HepG2 (cell line): ENCODE data around the gene TSSK2. TPM values are rescaled to one million over a fixed set of nuclear protein-coding genes. Genes with fewer than 3 reads are reported as not detected.

Experiments
- ARNTL ChIP-seq: sonication (generic); formaldehyde crosslinking; IDR thresholded peaks from 2 replicates; pipeline ENCODE4 v1.4.0; 2020; ENCODE audit warnings: mild to moderate bottlenecking, missing genetic modification reagents
- DMAP1 ChIP-seq: IDR thresholded peaks from 2 replicates; pipeline ENCODE4 v1.6.1; 2016
- DR1 ChIP-seq: sonication (generic); formaldehyde crosslinking; IDR thresholded peaks from 2 replicates; pipeline ENCODE4 v1.8.0; 2021; ENCODE audit warnings: mild to moderate bottlenecking, missing genetic modification reagents, inconsistent platforms
- HNRNPK ChIP-seq: fragments of 200-400 bp; formaldehyde crosslinking; IDR thresholded peaks from 2 replicates; pipeline ENCODE4 v1.6.1; 2018; ENCODE audit warnings: low read length, low read depth, moderate library complexity, mild to moderate bottlenecking; ENCODE audit not compliant: poor library complexity, severe bottlenecking
- KDM5A ChIP-seq: fragments of 200-600 bp; sonication (generic); IDR thresholded peaks from 2 replicates; pipeline ENCODE4 v1.7.0; 2018; ENCODE audit warnings: antibody characterized with exemption, mild to moderate bottlenecking, low read length, borderline replicate concordance
- LCORL ChIP-seq, 2 experiments: fragments of 450-650 bp in 1 of 2; sonication (generic) in 1 of 2; formaldehyde crosslinking in 1 of 2; IDR thresholded peaks; 2 replicates each; pipeline versions ENCODE4 v1.5.0 to v1.6.1; 2017 to 2020; ENCODE audit warnings: antibody characterized with exemption in 1 of 2, missing genetic modification reagents in 1 of 2
- NONO ChIP-seq, 2 experiments: fragments of 450-650 bp in 1 of 2; sonication (generic) in 1 of 2; formaldehyde crosslinking in 1 of 2; IDR thresholded peaks in 1 of 2; conservative IDR thresholded peaks in 1 of 2; 2 replicates each; pipeline versions ENCODE4 v1.6.1 to v1.8.0; 2017 to 2022; ENCODE audit warnings: mild to moderate bottlenecking in 1 of 2, missing genetic modification reagents in 1 of 2, moderate library complexity in 1 of 2
- POLR2G ChIP-seq: fragments of 200-400 bp; formaldehyde crosslinking; IDR thresholded peaks from 2 replicates; pipeline ENCODE4 v1.6.1; 2018; ENCODE audit warnings: mild to moderate bottlenecking, low read depth, low read length, moderate library complexity
- RCOR2 ChIP-seq: IDR thresholded peaks from 2 replicates; pipeline ENCODE4 v1.6.1; 2016; ENCODE audit warnings: missing biosample characterization, missing genetic modification reagents
- SPEN ChIP-seq: sonication (generic); formaldehyde crosslinking; IDR thresholded peaks from 2 replicates; pipeline ENCODE4 v1.5.1; 2020; ENCODE audit warnings: low read depth, mild to moderate bottlenecking, missing genetic modification reagents
- UBTF ChIP-seq: sonication (generic); formaldehyde crosslinking; IDR thresholded peaks from 2 replicates; pipeline ENCODE4 v1.4.0; 2020; ENCODE audit warnings: mild to moderate bottlenecking, missing genetic modification reagents
- ZFP1 ChIP-seq: IDR thresholded peaks from 2 replicates; pipeline ENCODE4 v1.6.1; 2016
- ZFY ChIP-seq: sonication (generic); formaldehyde crosslinking; IDR thresholded peaks from 2 replicates; pipeline ENCODE4 v1.4.0; 2020; ENCODE audit warnings: missing genetic modification reagents
- ZNF672 ChIP-seq: sonication (generic); formaldehyde crosslinking; IDR thresholded peaks from 2 replicates; pipeline ENCODE4 v1.8.1; 2022; ENCODE audit warnings: missing genetic modification reagents
- polyA plus RNA-seq, 8 experiments: library from polyadenylated mRNA; depleted of rRNA in 3 of 8; stranded (reverse) in 7 of 8; unstranded in 1 of 8; fragments of >200 nt; fragmentation: Illumina TruSeq in 4 of 8; extraction: Trizol in 4 of 8; gene quantifications; 2 replicates each; pipeline versions ENCODE4 v1.2.1 to v1.2.3, GENCODE V29; 2011 to 2016; ENCODE audit warnings: low read depth in 4 of 8, missing spikeins in 1 of 8, mixed read lengths in 1 of 8; ENCODE audit not compliant: insufficient read depth in 1 of 8
- total RNA-seq, 5 experiments: library from RNA; depleted of rRNA; stranded (reverse); fragments of >200 nt; fragmentation: Illumina TruSeq; extraction: Trizol; gene quantifications; 2 replicates each; pipeline ENCODE4 v1.2.3, GENCODE V29; 2016; ENCODE audit warnings: low read depth in 1 of 5
- TF ChIP-seq, protein P1 (sequence below): IDR thresholded peaks from 2 replicates; pipeline ENCODE4 v1.6.1; 2016; ENCODE audit warnings: missing compliant biosample characterization, missing genetic modification reagents, borderline replicate concordance
- TF ChIP-seq, protein P2 (sequence below): sonication (generic); formaldehyde crosslinking; IDR thresholded peaks from 2 replicates; pipeline ENCODE4 v1.4.0; 2020; ENCODE audit warnings: missing genetic modification reagents, borderline replicate concordance
- TF ChIP-seq, protein P3 (sequence below): sonication (generic); formaldehyde crosslinking; IDR thresholded peaks from 2 replicates; pipeline ENCODE4 v1.8.1; 2023; ENCODE audit warnings: missing genetic modification reagents, mild to moderate bottlenecking, borderline replicate concordance
- TF ChIP-seq, protein P4 (sequence below): sonication (generic); formaldehyde crosslinking; conservative IDR thresholded peaks from 2 replicates; pipeline ENCODE4 v1.4.0; 2020; ENCODE audit warnings: missing genetic modification reagents

The TSSK2 gene
- total and polyA plus RNA-seq, 2 of the 13 experiments (the other 11 are each of a cell fraction or from before 2014, with no cell fraction given) = not detected

DNA sequence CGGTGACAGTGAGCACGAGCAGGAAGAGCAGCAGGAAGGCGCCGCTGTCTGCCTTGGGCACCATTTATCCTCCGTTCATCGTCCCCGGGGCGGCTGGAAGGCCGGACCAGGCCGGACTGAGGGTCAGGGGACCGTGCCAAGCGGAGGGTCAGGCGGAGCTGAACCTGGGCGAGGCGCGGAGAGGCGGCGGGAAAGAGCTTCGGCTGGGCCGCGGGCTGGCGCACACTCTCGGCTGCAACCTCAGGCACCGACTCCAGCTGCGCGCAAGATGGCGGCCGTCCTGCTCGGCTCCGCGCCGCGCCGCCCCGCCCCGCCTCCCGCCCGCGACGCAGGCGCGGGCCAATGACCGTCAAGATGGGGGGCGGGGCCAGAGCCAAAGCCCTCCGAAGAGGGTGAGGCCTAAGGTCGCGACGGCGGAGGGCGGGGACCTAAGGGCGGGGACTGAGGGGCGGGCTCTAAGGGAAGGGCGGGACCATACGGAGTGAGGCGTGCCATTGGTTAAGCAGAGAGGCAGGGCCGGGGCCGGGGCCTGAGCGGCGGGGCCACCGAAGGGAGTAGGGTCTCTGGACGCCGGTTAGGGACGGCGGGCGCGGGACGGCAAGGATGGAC, 8.9 kb upstream of the TSSK2 start, which contains the start of gene DGCR2 (continued):
- TF ChIP-seq KDM5A (peak; percentile 32; the same call in 1 of the 2 replicates), ARNTL (CRISPR knock-in tag) (no peak), DR1 (peak; percentile 24; the same call in 1 of the 2 replicates), ZNF672 (CRISPR knock-in tag) (no peak), SPEN (CRISPR knock-in tag) (peak; percentile 57), ZFP1 (CRISPR knock-in tag) (no peak), RCOR2 (no peak), UBTF (CRISPR knock-in tag) (peak; percentile 59; the same call in 1 of the 2 replicates), HNRNPK (peak; percentile 67), NONO (IDR thresholded peaks at IDR 0.05) (no peak), NONO (CRISPR knock-in tag; conservative IDR thresholded peaks at IDR 0.05) (0 out of 2 replicates have a peak, but pooled peaks have one; percentile 15), LCORL (IDR thresholded peaks at IDR 0.05) (no peak), LCORL (CRISPR knock-in tag; IDR thresholded peaks at IDR 0.05) (no peak), POLR2G (peak; percentile 78), ZFY (CRISPR knock-in tag) (peak; percentile 71; the same call in 1 of the 2 replicates), DMAP1 (CRISPR knock-in tag) (peak; percentile 20; the same call in 1 of the 2 replicates)
- TF ChIP-seq, protein P1, sequence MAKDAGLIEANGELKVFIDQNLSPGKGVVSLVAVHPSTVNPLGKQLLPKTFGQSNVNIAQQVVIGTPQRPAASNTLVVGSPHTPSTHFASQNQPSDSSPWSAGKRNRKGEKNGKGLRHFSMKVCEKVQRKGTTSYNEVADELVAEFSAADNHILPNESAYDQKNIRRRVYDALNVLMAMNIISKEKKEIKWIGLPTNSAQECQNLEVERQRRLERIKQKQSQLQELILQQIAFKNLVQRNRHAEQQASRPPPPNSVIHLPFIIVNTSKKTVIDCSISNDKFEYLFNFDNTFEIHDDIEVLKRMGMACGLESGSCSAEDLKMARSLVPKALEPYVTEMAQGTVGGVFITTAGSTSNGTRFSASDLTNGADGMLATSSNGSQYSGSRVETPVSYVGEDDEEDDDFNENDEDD (CRISPR knock-in tag) = peak; percentile 41; the same call in 1 of the 2 replicates
- TF ChIP-seq, protein P2, sequence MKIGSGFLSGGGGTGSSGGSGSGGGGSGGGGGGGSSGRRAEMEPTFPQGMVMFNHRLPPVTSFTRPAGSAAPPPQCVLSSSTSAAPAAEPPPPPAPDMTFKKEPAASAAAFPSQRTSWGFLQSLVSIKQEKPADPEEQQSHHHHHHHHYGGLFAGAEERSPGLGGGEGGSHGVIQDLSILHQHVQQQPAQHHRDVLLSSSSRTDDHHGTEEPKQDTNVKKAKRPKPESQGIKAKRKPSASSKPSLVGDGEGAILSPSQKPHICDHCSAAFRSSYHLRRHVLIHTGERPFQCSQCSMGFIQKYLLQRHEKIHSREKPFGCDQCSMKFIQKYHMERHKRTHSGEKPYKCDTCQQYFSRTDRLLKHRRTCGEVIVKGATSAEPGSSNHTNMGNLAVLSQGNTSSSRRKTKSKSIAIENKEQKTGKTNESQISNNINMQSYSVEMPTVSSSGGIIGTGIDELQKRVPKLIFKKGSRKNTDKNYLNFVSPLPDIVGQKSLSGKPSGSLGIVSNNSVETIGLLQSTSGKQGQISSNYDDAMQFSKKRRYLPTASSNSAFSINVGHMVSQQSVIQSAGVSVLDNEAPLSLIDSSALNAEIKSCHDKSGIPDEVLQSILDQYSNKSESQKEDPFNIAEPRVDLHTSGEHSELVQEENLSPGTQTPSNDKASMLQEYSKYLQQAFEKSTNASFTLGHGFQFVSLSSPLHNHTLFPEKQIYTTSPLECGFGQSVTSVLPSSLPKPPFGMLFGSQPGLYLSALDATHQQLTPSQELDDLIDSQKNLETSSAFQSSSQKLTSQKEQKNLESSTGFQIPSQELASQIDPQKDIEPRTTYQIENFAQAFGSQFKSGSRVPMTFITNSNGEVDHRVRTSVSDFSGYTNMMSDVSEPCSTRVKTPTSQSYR (CRISPR knock-in tag) = 0 out of 2 replicates have a peak, but pooled peaks have one; percentile 3
- TF ChIP-seq, protein P3, sequence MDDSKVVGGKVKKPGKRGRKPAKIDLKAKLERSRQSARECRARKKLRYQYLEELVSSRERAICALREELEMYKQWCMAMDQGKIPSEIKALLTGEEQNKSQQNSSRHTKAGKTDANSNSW (CRISPR knock-in tag) = no peak
- TF ChIP-seq, protein P4, sequence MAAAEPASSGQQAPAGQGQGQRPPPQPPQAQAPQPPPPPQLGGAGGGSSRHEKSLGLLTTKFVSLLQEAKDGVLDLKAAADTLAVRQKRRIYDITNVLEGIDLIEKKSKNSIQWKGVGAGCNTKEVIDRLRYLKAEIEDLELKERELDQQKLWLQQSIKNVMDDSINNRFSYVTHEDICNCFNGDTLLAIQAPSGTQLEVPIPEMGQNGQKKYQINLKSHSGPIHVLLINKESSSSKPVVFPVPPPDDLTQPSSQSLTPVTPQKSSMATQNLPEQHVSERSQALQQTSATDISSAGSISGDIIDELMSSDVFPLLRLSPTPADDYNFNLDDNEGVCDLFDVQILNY (CRISPR knock-in tag) = no peak
